Measurements from ENCODE around the gene PIP5K1A. TPM values are rescaled to one million over a fixed set of nuclear protein-coding genes. Genes with fewer than 3 reads are reported as not detected.
"Not testable (repeated sequence)": the region's sequence is repeated elsewhere in the genome, so short reads cannot be mapped to it uniquely, and the experiment has no call there.

The PIP5K1A gene
- total RNA-seq: 44.4 and 57.6 TPM in 2 replicates

DNA sequence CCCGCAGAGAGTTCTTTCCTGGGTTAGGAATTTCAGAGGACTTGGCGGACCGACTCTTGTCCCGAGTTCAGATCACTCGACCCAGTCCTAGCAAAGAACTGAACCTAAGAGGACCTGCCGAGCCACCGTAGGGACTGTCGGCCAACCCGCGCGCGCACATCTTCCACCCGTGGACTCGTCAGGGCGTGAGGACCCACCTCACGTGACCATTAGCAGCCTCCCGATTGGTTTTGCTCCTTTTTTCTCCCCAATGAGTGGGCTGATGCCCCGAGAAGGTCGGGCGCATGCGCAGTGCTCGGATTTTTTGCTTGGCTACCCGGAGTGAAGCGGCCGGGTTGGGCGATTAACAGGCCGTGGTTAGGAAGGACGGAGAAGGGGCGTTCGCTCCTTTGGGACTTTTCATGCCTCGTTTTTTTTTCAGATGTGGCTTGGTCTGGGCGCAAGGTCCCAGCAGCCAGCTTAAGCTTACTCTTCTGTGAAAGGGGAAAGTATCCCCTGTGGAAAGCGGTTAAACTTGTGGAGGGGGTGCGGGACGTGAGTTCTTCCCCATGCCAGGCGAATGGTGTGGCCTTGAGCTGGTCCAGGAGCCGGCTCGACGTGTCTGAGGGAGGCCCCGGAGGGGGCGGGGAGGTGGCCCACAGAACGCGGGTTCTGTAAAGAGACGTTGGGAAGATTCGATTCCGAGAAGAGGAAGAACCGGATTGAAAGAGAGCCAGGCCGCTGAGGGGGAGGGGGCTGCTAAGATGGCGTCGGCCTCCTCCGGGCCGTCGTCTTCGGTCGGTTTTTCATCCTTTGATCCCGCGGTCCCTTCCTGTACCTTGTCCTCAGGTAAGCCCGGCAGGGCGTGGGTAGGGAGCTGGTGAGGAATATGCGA lies at the start of gene PIP5K1A:
PIP5K1A (plus strand) TSS at position 299 of the 874 bp plus-strand sequence; CDS start at position 744, 445 bp downstream.
- DNase-seq: peak; percentile 99

- DNase-seq: no peak
Observed at GRCh38 chr1:151156515-151156819, 41.9 kb upstream of the PIP5K1A start, which contains the start of gene TNFAIP8L2. TNFAIP8L2 (plus strand) TSS chr1:151156649; CDS start chr1:151158698, 2,049 bp downstream.

DNA sequence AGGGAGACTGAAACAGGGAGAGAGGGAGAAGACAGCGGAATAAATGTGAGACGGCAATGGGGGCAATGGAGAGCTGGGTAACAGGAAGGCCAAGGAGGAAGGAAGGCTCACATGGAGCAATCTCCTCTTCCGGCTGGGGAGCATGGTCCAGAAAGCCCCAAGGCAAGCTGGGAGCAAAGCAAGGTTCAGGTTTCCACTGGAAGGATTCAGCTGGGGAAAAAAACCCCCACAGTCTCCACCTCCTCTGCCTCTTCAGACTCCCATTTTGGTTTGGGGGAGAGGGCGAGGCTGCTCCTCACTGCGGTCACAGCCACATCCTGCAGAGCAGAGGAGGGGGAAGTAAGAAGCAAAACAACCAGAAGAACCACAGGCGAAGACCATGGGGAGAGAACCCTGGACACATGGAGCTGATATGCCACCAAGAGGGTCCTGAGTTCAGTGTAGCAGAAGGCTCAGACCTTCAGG lies 41.3 kb upstream of the PIP5K1A start:
- DNase-seq: no peak

DNA sequence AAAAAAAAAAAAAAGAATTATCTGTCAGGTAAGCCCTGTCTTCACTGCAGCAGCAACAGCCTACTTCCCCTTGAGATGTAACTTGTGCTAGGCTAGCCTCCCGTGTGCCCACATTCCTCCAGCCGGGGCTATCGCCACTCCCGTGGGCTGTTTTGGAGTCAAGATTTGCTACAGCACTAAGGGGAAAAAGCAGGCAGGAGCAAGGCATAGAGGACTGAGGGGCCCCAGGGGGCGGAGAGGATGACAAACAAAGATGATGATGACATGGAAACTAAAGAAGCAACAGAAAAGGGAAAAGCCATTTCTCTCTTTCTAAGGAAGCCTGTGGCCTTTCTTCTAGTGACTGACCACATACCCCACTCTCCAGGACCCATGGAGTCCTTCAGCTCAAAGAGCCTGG lies 40.0 kb upstream of the PIP5K1A start:
- DNase-seq: no peak

- no peak for DNase-seq
Observed at GRCh38 chr1:151158751-151159251, 39.6 kb upstream of the PIP5K1A start.

DNA sequence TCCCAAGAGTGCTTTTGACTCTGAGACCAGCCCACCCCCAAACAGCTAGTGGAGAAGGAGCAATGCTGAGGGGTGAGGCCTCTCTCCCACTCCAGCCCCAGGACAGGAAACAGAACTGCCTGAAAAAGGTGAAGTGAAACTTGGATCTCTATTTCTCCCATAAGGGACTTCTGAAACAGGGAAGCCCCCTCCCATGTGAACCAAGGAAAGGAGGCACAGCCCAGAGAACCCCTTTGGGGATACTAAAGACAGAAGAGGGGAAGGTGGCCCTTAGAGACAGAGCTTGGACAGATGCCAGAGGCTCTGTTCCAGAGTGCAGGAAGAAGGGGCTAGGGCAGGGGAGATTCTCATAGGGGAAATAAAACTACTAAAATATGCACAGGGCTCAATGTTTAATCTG lies 39.0 kb upstream of the PIP5K1A start:
- DNase-seq: no peak

GRCh38 chr1:151164732-151165280 lies 33.5 kb upstream of the PIP5K1A start:
- DNase-seq: no peak

DNA sequence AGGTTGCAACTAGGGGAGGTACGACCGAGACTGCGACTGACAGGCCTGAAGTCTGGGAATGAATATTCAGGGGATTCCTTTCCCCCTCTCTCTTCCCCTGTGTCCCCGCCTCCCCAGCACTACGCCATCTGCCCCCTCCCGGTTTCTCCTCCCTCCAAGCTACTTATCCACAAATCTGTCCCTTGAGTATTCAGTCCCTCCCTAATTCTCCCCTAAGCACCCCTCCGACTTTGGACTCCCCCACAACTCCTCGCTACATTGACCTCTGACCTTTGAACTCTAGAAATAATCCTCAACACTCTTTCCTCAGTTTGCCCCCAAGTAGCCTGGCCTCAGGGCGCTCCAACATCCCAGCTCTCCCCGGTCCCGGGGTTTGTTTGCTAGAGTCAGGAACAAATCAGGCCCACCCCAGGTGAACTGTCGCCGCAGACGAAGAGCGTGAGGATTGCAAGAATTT lies 33.0 kb upstream of the PIP5K1A start:
- peak; percentile 53 for DNase-seq

DNA sequence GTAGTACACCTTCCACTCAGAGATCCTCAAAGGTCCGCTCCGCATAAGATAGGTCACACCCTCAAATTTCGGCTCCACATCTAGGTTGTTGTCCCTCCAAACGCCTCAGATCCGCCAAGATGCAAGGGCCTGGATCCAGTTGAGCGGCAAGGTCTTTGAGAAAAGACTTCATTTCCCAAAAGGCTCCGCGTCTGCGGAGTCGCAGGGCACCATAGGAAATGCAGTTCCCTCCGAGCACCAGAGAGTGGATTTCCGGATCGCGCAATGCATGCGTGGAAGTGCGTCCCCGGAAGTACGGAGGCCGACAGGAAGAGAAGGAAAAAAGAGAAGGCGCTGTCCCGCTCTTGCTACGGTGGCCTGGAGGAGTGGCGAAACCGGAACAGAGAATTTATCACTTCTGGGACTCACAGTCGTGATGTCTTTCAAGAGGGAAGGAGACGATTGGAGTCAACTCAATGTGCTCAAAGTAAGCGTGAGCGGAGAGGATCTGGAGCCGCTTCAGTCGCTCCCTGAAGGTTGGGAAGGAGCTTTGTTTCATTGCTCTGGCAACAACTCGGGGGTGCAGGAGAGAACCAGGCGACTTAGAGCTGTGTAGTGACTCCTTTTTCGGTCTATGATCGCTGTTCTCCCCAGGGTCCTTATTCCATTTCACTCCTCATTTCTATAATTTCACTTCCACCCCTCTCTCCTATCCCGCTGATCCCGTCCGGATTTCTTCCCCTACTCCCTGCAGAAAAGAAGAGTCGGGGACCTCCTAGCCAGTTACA lies 32.4 kb upstream of the PIP5K1A start, which contains the start of the genes LYSMD1 and SCNM1:
LYSMD1 (minus strand) TSS at position 165 of the 767 bp plus-strand sequence. CDS start 644 bp downstream, outside the sequence.
SCNM1 (plus strand) TSS at position 407 of the 767 bp plus-strand sequence; CDS start at position 416, 9 bp downstream.
- peak; percentile 99 for DNase-seq

DNA sequence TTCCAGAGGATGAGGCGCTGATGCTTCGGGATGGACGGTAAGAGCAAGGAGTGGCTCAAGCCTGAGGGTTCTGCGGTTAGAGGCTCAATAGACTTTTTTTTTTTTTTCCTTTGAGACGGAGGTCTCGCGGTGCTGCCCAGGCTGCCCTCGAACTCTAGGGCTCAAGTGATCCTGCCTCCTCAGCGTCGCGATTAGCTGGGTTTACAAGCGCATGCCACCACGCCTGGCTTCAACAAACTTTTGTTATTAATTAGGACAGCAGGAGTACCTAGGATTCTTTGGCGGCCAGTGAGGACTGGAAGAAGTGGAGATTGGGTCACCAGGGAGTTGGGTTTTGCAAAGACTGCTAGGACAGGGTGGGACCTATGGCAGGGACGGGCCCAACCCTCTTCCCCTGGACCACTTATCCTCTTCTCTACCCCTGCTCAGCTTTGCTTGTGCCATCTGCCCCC lies 31.8 kb upstream of the PIP5K1A start:
- DNase-seq: peak; percentile 57

GRCh38 chr1:151167116-151167515 lies 31.2 kb upstream of the PIP5K1A start:
- DNase-seq: no peak

DNA sequence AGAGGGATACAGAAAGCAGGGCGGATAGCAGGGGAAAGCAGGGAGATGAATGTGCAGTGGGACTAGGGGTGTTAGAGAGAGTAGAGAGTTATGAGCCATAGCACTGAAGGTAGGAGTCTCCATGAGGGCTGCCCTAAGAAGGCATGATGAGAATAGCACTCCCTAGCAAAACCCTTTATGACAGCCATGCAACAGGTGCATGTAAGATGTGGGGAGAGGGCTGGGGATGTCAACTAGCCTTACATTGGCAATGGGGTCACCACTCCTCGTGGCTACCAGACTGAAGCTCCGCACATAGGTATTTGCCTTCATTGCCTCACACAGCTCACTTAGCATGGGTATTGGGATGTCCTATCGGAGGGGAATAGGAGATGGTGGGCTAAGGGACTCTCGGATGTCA lies 27.2 kb upstream of the PIP5K1A start:
- DNase-seq: no peak

GRCh38 chr1:151175041-151175741 lies 23.2 kb upstream of the PIP5K1A start:
- no peak for DNase-seq

DNA sequence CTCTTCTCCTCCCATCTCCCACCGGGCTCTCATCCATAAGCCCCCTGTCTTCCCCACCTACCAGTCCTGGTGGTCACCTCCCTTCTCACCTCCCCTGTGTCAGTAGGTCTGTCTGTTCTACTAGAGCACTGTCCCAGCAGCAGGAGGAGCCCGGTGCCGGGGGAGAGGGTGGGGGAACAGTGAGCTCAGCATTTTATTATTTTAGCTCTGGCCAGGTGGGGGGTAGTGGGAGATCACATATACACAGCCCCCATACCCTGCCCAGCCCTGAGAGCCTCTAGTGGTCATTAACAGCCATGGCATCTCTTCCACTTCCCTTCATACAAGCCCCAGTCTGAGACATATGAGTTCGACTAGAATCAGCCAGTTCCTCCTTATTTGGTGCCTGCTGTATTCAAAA lies 22.5 kb upstream of the PIP5K1A start, which contains the start of gene TMOD4:
TMOD4 (minus strand) TSS at position 119 of the 400 bp plus-strand sequence. CDS start 1,106 bp downstream, outside the sequence.
- peak; percentile 58 for DNase-seq

GRCh38 chr1:151176514-151177045 lies 21.8 kb upstream of the PIP5K1A start:
- DNase-seq: no peak

DNA sequence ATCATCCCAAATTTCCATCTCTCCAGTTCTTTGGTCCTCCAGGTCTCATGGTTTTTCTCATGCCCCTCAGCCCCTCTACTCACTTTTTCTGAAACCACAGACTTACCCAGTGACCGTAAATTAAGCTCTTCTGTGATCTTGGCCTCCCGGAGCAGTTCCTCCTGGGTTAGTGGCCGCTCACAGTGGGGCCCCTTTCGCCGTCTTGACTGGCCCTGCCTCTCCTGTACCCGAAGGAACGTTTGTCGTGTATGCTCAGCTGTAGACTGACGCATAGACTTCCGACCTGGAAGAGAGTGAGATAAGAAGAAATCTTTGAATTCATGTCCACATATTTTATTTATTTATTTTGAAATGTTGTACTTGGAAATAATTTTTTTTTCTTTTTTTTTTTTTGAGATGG lies 14.1 kb upstream of the PIP5K1A start:
- no peak for DNase-seq

- peak; percentile 28 for DNase-seq
Observed at GRCh38 chr1:151187205-151187604, 11.1 kb upstream of the PIP5K1A start.

DNA sequence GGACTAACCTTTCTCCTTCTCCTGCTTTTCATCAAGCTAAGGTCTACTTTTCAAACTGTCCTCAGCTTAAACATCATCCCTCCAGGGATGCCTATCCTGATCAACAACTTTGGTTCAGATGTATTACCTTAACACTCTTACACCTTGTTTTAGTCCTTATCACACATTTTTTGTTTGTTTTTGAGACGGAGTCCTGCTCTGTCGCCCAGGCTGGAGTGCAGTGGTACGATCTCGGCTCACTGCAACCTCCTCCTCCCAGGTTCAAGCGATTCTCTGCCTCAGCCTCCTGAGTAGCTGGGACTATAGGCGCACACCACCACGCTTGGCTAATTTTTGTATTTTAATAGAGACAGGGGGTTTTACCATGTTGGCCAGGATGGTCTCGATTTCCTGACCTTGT lies 9.7 kb upstream of the PIP5K1A start:
- DNase-seq: not testable (repeated sequence)

DNA sequence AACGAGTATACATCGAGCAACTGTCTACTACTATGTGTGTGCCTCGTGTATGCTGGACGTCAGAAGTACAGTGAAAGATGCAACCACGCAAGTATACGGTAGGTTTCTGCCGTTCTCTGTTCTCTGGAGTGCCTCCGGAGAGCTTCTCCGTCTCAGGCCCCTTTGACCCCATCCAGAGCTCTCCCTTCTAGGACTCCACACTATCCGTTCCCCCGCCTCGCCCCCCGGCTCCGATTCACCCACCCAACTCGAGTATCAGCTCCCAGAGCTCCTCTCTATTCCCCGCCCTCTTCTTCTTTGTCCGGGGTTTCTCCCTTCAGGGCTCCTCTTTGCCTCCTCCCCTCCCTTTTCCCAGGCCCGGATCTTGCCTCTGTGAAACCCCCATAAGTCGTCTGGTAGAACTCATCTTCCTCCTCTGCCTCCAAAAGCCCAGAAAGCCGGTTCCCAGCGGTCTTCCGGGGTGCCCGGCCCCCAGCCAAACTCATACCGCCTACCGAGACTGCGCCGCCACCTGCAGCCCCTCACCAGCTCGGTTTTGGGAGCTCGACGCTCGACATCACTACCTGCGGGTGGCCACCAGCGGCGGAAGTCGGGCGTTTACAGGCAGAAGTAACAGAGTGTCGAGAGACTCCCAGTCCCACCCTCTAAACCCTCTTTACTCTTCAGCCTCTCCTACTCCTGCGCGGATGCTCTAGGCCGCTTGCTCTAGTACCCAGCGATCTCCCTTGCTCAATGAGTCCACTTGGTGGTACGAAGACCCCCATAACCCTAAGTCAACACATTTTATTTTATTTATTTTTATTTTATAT lies 8.5 kb upstream of the PIP5K1A start, which contains the start of gene VPS72:
VPS72 (minus strand) TSS at position 561 of the 809 bp plus-strand sequence; CDS start at position 485, 76 bp downstream.
- peak; percentile 92 for DNase-seq

GRCh38 chr1:151192047-151192446 lies 6.3 kb upstream of the PIP5K1A start:
- DNase-seq: no peak
